Fibroblast of the aortic adventitia (primary cell): ENCODE data around the gene RAE1. TPM values are rescaled to one million over a fixed set of nuclear protein-coding genes. Genes with fewer than 3 reads are reported as not detected.
A peak's percentile ranks its signal among the peaks of the same experiment; 100 is the strongest.

Experiments
- DNase-seq: peaks from one replicate; pipeline ENCODE4 v3.0.0-alpha.2; 2010; ENCODE audit warnings: low read depth
- H3K4me3 ChIP-seq: 2 replicates; pipeline ENCODE4 v1.5.1; 2011; ENCODE audit warnings: low read depth, mild to moderate bottlenecking, control low read depth, low read length, moderate library complexity
- total RNA-seq: library from RNA; depleted of rRNA; stranded (reverse); fragments of >200 nt; gene quantifications from 2 replicates; pipeline ENCODE4 v1.2.3, GENCODE V29; 2012; ENCODE audit warnings: low replicate concordance
- TF ChIP-seq, protein P1 (sequence below): IDR thresholded peaks from 2 replicates; pipeline ENCODE4 v1.5.1; 2011; ENCODE audit warnings: mild to moderate bottlenecking, low read length, control low read depth, inconsistent platforms; ENCODE audit not compliant: insufficient read depth

The RAE1 gene
- total RNA-seq, 1 donor, result 24.8 TPM

DNA sequence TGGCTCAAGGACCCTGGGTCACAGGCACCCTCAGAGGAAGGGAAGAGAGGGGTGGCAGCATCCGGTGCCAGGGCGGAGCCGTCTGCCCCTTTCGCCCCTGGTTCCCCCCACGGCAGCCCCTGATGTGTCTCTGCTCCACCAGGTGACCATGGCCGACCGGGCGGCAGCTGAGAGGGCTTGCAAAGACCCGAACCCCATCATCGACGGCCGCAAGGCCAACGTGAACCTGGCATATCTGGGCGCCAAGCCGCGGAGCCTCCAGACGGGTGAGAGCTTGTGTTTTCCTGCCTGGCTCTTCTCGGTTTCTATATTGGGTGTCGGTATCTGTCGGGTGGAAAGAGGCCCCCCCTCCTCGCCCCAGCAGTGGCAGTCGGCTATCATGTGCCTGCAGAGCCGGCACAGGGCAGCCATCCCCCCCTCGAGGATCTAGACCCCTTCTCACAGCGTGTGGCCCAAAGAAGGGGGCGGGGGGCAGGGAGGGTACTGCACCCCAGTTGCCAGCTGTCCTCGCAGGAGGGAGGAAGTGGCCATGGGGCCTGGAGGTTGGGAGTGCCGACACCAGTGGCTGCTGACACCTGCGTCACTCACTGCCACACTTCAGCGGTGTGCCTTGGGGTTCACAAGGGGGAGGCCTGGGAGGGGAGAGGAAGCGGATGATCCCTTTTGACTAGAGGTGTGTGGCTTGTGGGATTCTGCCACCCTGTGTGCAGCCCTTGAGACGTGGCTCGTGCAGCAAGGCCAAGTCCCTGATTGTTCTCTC is 41.6 kb downstream of the RAE1 start:
- DNase-seq, result no peak
- H3K4me3 ChIP-seq, result peak overlapping the region; percentile 74
- TF ChIP-seq, protein P1, sequence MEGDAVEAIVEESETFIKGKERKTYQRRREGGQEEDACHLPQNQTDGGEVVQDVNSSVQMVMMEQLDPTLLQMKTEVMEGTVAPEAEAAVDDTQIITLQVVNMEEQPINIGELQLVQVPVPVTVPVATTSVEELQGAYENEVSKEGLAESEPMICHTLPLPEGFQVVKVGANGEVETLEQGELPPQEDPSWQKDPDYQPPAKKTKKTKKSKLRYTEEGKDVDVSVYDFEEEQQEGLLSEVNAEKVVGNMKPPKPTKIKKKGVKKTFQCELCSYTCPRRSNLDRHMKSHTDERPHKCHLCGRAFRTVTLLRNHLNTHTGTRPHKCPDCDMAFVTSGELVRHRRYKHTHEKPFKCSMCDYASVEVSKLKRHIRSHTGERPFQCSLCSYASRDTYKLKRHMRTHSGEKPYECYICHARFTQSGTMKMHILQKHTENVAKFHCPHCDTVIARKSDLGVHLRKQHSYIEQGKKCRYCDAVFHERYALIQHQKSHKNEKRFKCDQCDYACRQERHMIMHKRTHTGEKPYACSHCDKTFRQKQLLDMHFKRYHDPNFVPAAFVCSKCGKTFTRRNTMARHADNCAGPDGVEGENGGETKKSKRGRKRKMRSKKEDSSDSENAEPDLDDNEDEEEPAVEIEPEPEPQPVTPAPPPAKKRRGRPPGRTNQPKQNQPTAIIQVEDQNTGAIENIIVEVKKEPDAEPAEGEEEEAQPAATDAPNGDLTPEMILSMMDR, result no peak

DNA sequence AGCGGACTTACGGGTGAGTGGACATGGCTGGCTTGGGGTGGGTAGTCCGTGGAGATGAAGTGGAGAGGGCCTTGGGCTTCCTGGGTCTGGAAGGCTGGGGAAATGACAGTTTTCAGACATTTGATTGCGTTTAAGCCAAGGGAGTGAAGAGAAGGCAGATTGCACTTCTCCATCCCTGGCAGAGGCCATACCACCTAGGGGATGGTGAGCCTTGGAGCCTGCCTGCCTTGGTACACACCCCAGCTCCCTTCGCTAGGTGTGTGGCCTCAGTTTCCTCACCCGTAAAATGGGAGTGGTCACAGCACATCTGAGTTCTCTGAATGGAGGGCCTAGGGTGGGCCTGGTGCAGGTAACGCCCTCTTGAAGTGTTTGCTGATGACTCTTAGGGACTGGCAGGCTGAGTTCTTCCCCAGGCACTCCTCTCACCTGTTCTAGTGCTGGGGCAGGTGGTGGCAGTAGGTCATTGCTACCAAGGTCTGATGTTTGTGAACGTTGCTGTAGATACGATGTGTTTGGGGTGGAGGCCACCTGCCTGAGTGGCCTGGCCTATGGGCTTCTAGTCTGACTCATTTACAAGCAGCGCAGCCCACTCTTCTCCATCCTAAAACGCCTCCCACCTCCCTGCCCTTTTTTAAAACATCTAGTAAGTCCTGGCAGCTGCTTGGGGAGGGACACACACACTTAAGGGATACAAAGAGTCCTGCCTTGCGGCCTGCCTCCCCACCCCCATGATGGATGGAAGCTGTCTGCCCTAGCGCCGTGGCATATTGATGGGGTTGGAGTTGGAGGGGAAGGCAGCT is 42.5 kb downstream of the RAE1 start:
- DNase-seq, result no peak

DNA sequence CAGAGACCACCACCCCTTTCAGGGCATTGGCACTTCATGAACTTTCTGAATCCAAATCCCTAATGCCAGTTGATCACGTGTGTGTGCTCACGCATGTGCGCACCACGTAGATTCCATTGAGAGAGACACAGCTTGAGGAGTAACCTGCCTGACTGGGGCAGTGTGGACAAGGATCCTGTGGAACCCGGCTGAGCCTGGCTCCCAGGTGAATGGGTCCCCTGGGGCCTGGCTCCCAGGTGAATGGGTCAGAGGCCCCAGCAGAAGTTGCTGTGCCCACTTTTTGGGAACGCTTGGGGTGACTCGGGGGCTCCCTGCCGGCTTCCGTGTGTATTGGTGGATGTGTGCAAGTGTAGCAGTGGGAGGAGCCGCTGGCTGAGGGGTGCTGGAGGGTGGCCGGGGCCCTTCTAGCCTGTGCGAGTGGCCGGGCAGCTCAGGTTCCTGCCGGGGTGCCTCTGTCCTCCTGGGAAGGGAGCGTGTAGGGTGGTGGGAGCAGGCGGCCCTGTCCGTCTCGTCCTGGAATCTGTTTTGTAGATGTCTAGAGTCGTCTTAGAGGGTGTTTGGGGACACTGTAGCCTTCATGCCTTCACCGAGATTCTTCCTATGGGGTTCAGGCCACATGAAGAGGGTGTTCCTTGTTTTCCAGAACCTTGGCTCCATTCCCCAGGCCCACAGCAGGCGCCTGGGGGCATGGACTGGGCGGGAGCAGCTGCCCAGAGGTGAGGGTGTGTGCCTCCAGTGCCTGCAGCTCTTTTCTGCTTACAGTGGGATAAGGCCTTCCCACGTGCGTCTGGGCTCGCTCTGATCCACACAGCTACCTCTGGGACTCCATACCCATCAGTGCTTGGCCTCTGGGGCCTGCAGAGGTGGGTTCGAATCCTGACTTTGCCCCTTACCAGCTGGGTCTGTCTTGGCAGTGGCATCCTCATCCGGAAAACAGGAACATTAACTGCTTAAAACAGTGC is 43.3 kb downstream of the RAE1 start:
- no peak for DNase-seq
- H3K4me3 ChIP-seq, result no peak overlapping the region
- TF ChIP-seq, protein P1, result no peak

More for the DNA sequence above, 42.5 kb downstream of the RAE1 start:
- no peak overlapping the region for H3K4me3 ChIP-seq
- TF ChIP-seq, protein P1, result no peak

DNA sequence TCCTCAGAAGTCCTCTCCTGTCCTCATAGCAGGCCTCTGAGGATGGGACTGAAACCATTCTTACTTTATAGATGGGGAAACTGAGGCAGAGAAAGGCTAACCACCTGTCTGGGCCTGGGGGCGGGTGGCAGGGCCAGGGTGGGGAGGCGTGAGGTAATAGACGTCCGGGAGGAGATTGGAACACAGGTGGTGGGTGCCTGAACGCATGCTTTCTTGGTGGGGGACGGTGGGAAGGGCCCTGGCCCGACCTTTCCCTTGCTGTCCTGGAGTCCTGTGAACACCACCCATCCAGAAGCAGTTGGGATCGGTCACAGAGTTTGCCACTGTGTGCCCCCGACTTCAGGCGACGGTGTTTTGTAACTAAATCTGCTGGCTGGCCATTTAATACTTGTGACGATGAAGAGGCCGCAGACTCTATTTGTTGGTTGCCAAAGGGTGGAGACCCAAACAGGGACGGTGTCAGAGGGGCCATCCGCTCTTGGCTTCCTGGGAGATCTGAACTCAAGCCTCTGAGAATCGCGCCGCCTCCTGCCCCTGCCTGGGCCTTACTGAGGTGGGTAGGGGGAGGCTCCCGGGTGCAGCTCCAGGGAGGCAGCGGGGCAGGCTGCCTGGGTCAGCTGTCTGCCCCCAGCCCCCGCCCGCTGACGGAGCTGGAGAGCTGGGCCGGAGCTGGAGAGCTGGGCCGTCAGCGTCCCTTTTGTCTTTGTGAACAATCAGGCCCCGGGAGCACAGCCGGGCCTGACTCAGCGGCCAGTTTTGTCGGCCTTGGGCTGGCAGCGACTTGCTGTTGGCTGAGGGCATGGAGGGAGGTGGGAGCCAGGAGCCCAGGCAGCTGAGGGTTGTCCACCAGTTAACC is 44.3 kb downstream of the RAE1 start:
- TF ChIP-seq, protein P1, result no peak
- peak; percentile 83 for DNase-seq
- H3K4me3 ChIP-seq, result peak overlapping the region; percentile 31

DNA sequence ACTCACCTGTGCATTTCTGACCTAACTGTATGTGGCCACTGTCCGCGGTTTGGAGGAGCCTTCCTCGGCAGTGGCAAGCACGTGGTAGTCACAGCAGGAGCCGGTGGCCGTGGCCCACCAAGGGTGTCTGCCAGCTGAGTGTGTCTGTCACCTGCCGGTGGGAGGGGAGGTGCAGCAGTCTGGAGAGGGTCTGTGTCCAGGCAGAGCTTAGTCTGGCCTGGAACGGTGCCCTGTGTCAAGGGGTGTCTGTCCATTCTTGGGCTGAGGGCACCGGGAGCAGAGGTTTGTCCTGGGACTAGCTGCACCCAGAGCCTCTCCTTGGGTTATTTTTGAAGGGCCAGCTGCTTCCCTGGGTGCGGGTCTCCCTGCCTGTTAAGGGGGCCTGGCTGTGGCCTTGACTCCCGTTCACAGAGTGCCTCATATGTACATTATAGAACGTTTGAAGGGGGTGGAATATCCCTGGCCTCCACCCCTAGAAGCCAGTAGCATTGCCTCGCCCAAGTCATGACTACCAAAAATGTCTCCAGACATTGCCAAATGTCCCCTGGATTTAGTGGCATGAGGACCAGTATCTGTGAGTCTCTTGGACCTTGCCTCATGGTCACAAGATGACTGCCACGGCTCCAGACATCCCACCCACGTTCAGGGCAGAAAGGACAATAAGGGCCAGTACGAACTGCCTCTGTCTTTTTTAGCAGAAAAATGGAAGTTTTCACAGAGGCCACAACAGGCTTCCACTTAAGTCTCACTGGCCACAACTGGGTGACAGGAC is 45.3 kb downstream of the RAE1 start:
- TF ChIP-seq, protein P1, result no peak
- H3K4me3 ChIP-seq, result no peak overlapping the region
- no peak for DNase-seq
